Peyer's patch (tissue), 4 donors: ENCODE data around the gene MAPK8.

Source experiments
- CTCF ChIP-seq, 6 experiments: fragments of 450-650 bp in 4 of 6; fragments of 200-600 bp in 2 of 6; sonication (generic) in 1 of 6; IDR thresholded peaks; one replicate each; pipeline ENCODE4 v1.5.1; 2017 to 2019; ENCODE audit warnings: antibody characterized with exemption in 6 of 6, mild to moderate bottlenecking in 3 of 6, moderate library complexity in 1 of 6
- POLR2A ChIP-seq, 2 donors: fragments of 450-650 bp; IDR thresholded peaks; one replicate each; pipeline ENCODE4 v1.5.1; 2017; ENCODE audit warnings: antibody characterized with exemption in 2 of 2, mild to moderate bottlenecking in 2 of 2, moderate library complexity in 2 of 2

- no peak for TF ChIP-seq CTCF (IDR thresholded peaks at IDR 0.05)
- TF ChIP-seq POLR2A (IDR thresholded peaks at IDR 0.05) = no peak
These were observed 157.0 kb downstream of the MAPK8 start for GRCh38 chr10:48463318-48464003.
